ENCODE data around the gene LAPTM5.

GRCh38 chr1:30735124-30735523 is 22.4 kb downstream of the LAPTM5 start:
- TF ChIP-seq CTCF (IDR thresholded peaks at IDR 0.05 in 4 of 5, conservative IDR thresholded peaks at IDR 0.05 in 1 of 5) (no peak), POLR2A (IDR thresholded peaks at IDR 0.05) (no peak)

All from gastrocnemius medialis (tissue), 4 donors.